HPDE6-E6E7 (cell line): ENCODE measurements around the gene NDUFAF4.

Experiments
- DNase-seq: peaks from one replicate; pipeline ENCODE4 v3.0.0; 2011; ENCODE audit warnings: missing footprints; ENCODE audit errors: extremely low spot score

Gene NDUFAF4

GRCh38 chr6:96897396-96898240, at the start of gene NDUFAF4:
TSS of gene NDUFAF4 (minus strand) at chr6:96897891. CDS start at chr6:96897801, 90 bp downstream.
- DNase-seq, result peak; percentile 96

DNA sequence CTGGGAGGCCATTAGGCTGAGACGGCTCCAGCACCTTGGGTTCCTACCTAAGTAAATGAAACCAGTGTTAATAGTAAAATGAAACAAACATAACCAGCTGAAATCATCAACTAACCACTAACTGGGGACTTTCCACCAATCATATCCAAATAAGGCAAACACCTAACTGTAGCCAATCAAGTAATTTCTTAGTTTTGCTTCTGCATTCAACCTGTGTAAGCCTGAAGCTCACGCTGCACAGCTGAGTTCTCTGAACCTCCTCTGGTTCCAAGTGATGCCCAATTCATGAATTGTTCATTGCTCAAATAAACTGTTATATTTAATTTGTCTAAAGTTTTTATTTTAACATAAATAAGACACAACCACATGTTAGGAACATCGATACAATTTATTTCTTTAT, 49.4 kb upstream of the NDUFAF4 start:
- no peak for DNase-seq

DNA sequence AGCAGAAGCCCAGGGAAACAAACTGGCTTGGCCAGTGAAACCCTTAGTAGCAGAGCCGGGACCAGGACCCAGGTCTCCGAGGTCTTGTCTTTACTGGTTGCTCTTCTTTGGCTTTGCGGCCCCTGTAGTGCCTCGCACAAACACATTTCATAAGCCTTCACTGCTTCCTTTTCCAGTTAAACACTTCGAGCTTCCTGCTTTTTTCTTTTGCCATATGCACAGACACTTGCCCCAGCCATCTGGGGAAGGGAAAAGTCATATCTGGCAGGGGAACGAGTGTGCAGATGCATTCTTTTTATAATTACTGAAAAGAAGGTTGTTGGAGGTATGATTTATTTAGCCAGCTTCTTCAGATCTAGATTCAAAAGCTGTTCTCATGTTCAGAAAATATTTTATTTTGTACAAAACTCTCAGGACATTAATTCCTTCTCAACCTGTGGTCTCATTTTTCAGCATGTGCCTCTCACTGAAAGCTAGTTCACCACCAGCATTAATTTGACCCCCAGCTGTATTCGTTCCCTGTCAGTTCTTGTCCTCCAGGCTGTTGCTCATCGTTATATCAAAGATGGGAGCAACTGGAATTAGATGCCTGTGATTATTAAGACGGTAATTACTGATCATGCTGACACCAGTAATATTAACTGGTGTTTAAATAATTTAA, 46.0 kb upstream of the NDUFAF4 start:
- DNase-seq, result no peak

DNA sequence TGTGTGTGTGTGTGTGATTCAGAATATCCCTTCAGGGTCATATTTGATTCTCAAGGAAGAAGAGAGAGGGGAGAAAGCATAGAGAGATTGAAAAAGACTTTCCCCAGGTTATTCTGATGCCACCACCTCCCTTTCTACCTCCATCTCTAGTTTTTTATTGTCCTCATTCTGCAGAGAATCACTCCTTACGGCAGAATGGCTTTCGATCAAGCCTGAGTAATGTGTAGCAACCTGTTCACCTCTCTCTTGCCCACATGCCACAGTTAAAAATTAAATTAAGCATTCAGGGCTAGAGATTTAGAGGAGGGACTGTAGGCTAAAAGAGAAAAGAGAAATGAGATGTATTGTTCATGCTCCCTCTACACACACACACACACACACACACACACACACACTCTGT, 45.0 kb upstream of the NDUFAF4 start:
- no peak for DNase-seq

- DNase-seq, result no peak
These were observed 42.6 kb upstream of the NDUFAF4 start for GRCh38 chr6:96940322-96940721.

DNA sequence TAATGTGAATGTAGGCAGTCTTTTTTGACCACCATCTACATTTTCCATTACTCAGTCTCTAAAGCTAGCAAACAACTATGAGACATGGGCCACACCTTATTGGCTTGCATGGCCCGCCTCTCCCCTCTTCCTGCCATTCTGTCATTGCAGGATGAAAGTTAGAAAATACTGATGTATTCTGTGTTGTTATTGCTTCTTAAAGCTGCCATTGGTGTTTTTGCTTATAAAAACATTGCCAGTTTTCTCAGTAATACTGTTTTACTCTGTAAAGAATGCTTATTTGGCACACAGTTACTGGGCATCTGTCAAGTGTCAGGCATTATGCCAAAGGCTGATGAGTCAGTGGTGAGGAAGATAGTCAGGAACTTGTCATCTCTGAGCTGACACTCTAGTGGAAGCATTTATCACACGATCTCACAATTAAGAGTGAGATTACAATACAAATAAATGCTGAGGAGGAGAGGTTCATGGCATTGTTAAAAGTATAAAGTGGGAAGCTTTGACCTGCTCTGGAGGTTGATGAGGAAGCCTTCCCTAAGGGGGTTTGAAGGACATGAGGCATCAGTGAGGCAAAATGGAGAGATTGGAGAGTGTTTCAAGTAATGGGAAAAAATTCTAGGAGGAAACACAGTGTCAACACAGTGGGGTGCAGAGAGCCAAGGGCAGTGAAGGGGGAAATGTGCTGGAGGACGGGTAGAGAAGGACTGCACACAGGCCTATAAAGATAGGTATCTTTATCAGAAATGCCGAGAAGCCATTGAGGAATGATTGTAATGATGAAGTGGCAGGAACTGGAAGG, 41.5 kb upstream of the NDUFAF4 start:
- peak; percentile 50 for DNase-seq

DNA sequence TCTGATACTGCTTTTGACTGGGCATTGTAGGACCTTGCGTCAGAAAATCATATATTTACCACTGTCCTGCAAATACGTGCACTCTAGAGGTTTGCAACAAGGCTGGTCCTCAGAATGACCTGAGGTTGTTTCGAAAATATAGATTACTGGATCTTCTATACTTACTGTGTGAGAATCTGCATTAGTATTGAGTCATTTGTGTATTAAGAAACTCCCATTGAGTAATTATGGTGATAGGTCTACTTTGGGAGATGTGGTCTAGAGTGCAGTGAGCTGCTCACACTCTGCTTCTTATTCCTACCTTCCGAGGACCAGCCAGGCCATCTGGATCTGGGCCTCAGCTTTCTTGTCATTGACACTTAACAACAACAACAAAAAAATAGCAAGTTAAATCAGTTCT, 36.4 kb upstream of the NDUFAF4 start:
- DNase-seq, result no peak

- DNase-seq, result no peak
These were observed 33.5 kb upstream of the NDUFAF4 start for GRCh38 chr6:96931198-96931597.

DNA sequence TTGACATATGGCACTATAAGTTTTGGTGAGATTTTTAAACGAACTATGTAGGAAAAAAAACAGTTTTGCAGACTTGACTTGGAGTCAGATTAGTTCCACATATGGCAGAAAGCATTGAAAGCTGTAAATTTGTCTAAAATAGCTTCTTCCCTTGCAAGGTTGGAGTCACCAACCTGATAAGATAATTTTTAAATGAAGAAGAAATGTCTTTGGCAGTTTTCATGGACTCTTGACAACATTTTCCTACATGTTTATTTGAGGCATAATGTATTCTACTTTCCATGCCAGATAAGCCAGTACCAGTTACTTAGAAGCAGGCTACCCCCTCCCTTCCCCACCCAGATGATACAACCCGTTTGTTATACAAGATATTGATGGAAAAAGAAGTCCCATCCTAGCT, 32.0 kb upstream of the NDUFAF4 start:
- DNase-seq, result no peak

GRCh38 chr6:96927660-96928059, 30.0 kb upstream of the NDUFAF4 start:
- no peak for DNase-seq

DNA sequence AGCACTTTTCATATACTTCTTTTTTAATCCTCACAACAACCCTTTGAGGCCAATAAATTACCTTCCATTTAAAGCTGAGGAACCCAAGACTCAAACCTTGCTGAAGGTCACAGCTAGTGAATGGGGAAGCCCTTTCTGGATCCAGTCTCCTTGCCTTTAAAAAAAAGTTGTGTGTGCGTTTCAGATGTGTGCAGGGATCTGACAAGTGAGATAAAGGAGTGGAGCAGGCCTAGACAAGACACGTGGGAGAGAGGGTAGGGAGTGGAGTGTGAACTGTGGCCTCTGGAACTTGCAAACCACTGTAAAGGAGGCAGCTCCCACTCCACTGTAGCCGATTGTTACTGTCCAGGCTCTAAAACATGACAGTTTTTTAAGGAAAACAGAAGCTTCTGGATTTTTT, 28.7 kb upstream of the NDUFAF4 start:
- DNase-seq, result no peak

DNA sequence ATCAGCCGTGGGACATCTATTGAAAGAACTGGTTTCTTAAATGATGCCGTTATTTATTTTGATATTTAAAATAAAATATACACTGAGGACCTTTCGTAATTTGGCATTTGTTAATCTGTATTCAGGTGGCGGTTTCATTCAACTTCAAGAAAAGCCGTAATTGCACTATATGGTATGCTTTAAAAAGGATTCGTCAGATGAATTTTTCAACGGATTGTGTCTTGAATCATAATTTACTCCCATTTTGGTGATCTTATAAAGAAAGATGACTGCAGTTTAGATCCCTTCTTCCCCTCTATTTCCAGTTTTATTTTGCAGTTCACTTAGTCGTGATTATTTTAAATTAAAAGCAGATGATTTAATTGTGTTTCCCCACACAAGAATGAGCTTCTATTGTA, 27.6 kb upstream of the NDUFAF4 start:
- no peak for DNase-seq

GRCh38 chr6:96923871-96924493, 26.3 kb upstream of the NDUFAF4 start:
- peak; percentile 10 for DNase-seq

- no peak for DNase-seq
These were observed 25.7 kb upstream of the NDUFAF4 start for GRCh38 chr6:96923400-96923799.

- no peak for DNase-seq
These were observed 19.4 kb upstream of the NDUFAF4 start for GRCh38 chr6:96917098-96917497.

- DNase-seq, result no peak
These were observed 15.9 kb upstream of the NDUFAF4 start for GRCh38 chr6:96913621-96914020.

DNA sequence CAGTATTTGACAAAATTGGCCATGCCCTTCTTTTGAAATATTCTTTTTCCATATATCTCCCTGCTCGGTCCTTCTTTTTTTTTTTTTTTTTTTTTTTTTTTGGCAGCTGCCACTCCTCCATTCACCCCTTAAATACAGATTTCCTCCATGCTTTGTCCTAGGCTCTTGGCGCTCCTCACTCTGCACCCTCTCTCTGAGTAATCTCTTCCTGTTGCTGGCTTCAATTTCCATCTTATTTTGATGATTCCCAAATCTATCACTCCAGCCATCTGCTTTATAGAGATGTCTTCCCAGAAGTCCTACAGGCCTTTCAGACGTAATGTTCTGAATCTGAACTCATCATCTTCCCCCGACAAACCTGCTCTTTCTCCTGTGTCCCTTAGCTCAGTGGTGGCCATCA, 14.1 kb upstream of the NDUFAF4 start:
- DNase-seq, result no peak

DNA sequence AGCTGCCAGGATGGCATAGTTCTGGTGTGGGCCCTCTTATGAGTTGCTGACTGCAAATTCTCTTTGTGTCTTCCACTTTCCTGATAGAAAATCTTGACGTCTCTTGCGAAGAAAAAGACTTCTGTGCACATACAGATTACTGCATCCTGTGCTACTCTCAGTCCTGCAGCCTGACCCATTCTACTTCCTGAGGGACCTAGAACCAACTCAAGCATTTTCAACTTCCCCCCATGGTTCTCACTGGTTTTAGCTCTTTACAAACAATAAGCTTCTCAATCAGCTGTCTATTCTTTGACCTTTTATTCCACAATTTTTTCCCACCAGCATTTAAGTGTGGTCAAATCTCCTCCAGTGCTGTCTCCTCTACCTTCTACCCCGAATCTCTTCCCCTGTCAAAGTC, 13.5 kb upstream of the NDUFAF4 start:
- DNase-seq, result no peak

DNA sequence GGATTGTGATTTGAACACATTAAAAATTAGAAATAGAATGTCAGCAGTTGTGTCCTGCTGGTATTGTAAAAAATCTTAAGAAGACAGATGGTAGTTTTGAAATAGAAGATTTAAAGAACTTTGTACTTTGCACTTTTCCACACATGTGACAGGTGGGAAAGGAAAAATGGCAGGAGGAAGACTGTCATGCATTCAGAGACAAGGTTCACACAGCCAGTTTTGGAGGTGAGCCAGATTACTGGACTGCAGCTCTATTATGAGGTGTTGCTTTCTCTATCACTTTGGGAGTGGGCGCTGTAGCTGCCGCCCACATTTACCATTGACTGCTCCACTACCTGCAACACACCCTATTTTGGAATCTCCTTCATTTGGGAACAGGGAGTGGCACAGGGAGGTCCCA, 12.1 kb upstream of the NDUFAF4 start:
- no peak for DNase-seq

- no peak for DNase-seq
These were observed 9.8 kb upstream of the NDUFAF4 start for GRCh38 chr6:96907498-96907897.

DNA sequence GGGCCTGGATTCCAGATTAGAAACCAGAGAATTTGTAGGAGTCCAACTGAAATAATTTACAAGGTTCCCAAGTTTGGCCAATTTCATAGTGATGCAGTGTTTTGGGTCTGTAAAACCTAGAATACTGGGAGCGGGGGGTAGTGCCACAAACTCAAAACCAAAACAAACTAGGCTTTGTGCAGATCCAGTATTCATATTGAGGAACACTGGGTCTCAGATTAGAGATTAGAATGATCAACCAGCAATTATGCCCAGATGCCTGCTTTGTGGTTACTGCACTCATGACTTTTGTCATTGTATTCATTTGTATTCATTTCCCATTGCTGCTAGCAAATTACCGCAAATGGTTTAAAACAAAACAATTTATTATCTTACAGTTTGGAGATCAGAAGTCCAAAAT, 3.2 kb upstream of the NDUFAF4 start:
- no peak for DNase-seq

GRCh38 chr6:96899451-96899998, 1.8 kb upstream of the NDUFAF4 start:
- DNase-seq, result no peak
